HG03378 (cell line): ENCODE data around the gene AOAH.

Experiments
- ATAC-seq: cut with Tn5 transposase; IDR thresholded peaks from one replicate; pipeline ENCODE4 v1.9.1; 2021; ENCODE audit warnings: mild to moderate bottlenecking, moderate library complexity; ENCODE audit not compliant: unreplicated experiment

The AOAH gene

DNA sequence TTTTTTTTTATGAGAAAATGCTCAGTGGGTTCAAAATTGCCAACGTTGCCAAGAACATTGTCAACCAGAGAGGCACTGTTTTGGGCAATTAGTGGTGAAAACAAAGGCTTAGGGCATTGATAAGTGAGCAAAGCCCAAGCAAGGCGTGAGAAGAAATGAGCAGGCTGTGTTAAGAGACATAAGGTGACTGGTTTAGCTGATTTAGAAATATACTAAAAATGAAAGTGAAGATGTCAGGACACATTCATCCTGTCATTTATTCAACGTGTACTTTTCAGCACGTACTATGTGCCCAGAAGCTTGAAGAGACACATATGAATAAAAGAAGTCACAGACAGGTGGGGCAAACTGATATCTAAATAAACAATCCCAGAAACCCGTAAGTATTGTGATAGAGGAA lies 31.8 kb downstream of the AOAH start:
- peak; percentile 87 for ATAC-seq

- no peak for ATAC-seq
Observed at GRCh38 chr7:36691983-36692382, 32.3 kb downstream of the AOAH start.

GRCh38 chr7:36690514-36691187 lies 33.6 kb downstream of the AOAH start:
- ATAC-seq: no peak

DNA sequence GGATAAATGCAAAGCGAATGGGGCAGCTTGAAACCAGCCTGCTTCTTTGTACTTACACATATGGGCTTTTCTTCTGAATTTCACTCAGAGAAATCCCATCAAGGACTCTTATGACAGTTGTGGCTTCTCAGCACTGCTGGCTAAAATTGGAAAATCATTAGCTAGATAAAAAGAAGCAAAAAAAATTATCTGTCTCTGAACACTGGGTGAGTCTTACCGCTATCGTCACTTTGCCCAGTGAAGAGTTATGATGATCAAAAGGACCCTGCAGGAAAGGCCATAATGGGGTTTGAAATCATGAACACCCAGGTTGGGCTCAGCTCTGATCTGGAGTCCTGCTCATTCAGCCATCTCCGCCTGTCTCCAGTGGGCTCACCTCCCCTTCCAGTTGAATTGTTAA lies 34.3 kb downstream of the AOAH start:
- ATAC-seq: no peak

DNA sequence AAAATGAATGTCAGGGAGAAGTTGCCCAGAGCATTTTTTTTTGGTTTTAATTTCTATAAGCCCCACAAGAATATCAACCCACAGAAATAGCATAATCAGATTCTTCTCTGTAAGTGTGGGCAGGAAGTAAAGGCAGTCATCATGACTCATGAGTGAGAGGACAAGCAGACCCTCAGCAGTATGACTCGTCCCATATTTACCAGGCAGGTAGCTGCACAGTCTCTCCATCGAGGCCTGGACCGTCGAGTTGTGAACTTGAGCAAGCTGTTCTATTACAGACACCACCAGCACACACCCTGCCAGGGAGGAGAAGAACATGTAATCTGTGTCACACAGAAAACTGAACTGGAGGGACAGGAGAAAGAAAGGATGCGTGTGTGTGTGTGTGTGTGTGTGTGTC lies 37.8 kb downstream of the AOAH start:
- no peak for ATAC-seq

DNA sequence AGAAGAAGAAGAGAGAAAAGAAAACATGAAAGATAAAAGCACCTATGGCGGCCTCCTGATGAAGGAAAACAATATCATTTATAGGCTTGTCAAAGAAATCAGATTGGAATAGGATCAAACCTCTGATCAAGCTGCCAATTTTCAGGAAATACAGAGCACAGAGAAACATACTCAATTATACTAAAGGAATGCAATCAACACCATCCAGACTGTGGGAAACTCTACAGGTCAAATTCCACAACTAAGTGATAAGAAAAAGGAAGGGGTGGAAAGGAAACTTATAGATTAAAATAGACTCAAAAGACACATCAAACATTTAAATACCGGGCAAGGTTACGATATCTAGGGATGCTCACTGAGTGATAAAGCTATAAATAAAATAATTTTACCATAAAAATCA lies 39.3 kb downstream of the AOAH start:
- no peak for ATAC-seq

GRCh38 chr7:36683695-36684357 lies 40.5 kb downstream of the AOAH start:
- ATAC-seq: no peak

DNA sequence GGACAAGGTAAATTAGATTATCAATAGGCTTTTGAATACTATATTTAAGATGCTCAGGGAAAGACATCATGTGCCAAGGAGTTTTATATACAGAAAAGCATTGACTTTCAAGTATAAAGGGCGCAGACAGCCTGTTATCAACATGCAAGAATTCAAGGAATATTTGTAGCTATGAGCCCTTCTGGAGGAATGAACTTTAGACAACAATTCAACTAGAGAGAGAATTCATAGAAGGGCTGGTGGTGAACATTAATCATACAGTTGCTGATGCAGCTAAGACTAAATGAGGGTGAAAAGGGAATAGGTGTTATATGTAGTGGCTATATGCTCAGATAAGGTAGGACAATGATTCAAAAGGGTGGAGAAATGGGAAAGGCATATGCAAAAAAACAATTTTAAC lies 41.2 kb downstream of the AOAH start:
- no peak for ATAC-seq

DNA sequence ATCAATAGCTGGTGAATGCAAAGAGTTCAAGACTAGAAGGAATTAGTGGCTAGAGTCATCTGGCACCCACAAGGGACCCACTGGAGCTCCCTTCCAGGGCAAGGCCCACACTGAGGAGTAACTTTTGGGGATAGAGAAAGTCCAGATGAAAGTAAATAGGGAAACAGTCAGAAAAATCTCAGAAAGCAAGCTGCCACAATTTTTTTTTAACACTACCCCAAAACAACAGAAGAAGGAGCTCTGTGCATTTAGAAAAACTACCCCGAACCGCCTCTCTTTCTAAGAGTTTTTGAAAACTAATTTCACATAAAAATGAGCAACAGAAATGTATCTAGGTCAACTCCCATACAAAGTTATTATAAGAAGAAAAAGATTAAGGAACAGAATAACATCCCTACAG lies 42.2 kb downstream of the AOAH start:
- ATAC-seq: no peak

DNA sequence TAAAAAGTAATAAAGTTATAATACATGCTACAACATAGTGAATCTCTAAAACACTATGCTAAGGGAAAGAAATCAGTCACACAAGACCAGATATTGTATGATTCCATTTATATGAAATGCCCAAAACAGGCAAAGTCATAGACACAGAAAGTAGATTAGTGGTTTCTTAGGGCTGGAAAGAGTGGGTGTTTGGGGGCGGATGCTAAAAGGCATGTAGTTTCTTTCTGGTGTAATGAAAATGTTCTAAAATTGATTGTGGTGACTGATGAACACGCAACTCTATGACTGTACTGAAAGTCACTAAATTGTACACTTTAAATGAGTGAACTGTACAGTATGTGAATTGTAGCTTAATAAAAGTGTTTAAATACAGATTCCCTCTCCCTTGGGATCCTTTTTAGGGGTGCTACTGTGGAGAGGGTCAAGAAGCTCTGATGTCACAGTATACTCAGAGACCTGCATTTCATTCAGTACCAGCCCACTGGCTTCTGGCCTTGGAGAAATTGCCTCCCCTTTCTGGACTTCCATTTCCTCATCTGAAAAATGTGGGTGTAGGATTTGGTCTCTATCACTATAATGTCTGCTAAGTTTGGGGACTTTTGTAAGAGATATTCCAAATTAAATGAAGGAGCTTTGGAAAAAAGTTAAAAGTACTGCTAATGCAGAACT lies 46.4 kb downstream of the AOAH start:
- ATAC-seq: peak; percentile 72

DNA sequence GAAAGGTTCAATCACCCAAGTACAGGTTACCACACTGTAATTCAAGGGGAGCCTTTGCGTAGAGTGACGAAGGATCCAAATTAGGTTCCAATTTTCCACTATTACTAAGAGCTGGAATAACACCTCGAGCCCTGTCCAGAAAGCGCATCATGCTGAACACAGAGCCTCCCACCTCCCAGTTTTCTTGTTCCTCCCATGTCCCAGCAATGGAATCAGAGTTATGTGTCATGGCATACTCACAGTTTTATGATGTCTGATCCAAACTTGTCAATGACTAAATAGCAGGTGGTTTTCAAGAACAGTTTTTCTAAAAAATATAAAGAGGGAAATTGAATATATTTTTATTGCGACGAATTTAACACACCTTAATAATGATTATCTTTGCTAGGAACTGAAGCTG lies 50.6 kb downstream of the AOAH start:
- no peak for ATAC-seq

GRCh38 chr7:36671432-36671829 lies 52.9 kb downstream of the AOAH start:
- ATAC-seq: no peak

- no peak for ATAC-seq
Observed at GRCh38 chr7:36670585-36671431, 53.5 kb downstream of the AOAH start.

GRCh38 chr7:36668750-36669149 lies 55.5 kb downstream of the AOAH start:
- no peak for ATAC-seq

DNA sequence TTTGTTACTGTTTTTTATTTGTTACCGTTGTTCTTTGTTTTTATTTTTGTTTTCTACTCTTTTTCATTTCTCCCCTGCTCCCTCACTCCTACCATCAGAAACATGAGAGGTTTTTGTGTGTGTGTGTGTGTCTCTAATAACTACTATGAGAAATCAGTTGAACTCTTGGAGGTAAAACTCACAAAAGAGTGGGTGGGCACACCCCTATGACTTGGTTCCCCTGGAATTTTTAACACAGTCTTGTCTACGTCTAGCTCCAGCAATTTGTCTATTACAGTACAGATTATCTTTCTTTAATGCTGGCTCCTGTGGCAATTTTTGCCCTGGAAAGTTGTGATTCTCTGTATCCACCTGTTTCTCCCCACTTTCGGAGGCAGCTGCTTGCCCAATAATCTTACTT lies 56.2 kb downstream of the AOAH start:
- ATAC-seq: no peak

DNA sequence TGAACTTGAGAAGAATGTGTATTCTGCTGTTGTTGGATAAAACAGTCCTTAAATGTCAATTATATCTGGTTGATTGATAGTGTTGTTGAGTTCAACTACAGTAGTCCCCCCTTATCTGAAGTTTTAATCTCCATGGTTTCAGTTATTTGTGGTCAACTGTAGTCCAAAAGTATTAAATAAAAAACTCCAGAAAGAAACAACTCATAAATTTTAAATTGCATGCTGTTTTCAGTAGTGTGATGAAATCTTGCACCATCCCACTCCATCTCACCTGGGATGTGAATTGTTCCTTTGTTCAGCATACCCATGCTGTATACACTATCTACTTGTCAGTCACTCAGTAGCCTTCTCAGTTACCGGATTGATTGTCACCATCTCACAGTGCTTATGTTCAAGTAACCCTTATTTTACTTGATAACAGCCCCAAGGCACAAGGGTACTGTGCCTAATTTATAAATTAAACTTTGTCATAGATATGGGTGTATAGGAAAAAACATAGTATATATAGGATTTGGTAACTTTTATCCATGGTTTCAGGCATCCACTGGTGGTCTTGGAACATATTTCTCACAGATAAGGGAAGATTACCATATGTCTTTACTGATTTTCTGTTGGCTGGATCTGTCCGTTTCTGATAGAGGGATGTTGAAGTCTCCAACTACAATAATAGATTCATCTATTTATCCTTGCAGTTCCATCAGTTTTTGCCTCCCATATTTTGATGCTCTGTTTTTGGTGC lies 57.1 kb downstream of the AOAH start:
- no peak for ATAC-seq

GRCh38 chr7:36663481-36663880 lies 60.8 kb downstream of the AOAH start:
- no peak for ATAC-seq

DNA sequence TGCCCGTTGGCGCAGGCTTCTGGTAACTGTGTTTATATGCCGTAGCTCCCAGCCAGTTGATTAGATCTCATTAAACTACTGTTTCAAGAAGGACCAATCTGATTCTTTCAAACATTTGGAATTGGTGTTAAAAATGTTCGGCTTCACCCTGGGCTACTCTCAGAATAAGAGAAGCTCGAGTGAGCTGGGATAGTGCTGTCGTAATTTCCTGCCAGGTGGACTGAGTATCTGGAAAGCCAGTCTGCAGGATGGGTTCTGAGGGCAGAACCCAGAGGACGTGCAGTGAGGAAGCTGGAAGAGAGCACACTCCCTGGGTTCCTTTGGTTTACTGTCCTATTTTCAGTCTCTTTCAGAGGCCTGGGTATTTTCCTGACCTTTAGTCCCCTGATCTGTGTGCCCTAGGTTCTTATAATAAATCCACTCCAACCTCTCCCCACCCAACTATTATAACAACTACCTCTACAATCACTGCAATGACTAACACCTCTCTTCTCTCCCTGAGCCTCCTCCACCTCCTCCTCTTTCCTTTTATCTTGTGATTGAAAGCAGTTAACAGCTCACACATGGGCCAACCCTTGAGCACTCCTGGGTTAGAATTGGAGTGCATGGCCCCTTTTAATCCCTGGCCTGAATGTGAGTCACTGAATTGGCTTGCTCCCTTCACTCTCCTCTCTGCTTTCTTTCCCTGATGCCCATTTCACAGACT lies 63.0 kb downstream of the AOAH start:
- no peak for ATAC-seq

DNA sequence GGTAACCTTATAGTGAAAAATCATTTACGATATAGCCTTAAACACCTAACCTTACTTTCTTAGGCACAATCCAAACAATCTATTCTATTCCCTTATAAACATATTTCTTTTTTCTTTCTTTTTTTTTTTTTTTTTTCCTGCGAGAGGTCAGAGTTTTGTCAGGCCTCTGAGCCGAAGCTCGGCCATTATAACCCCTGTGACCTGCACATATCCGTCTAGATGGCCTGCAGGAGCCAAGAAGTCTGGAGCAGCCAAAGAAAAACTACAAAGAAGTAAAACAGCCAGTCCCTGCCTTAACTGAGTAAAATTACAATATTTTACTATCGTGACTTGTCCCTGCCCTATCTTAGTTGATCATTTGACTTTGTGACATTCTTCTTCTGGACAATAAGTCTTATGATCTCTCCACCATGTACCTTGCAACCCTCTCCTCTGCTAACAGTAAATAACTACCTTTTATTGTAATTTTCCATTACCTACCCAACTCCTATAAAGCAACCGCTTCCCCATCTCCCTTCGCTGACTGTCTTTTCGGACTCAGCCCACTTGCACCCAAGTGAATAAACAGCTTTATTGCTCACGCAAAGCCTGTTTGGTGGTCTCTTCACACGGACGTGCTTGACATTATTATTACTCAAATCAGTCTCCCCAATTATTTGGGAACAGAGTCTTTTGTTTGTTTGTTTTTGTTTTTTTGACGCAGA lies 64.5 kb downstream of the AOAH start:
- no peak for ATAC-seq

DNA sequence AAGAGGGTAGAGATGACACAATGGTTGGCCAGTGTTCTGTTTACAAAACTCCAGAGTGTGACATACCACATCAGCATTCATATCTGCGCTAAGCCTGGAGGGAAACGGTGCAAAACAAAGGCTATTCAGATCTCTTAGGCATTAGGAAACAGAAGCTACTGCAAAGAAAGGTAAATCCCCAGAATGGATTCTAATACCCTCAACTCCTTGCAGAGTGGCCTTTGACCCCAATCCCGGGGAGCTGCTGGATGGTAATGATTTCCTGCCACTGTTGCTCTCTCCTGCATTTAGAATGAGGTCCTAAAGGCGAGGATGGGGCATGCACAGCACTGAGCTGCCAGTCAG lies 65.2 kb downstream of the AOAH start:
- no peak for ATAC-seq
